HG02798 (cell line): ENCODE measurements around the gene MYL6B.
A peak's percentile ranks its signal among the peaks of the same experiment; 100 is the strongest.
"Not testable (repeated sequence)": the region's sequence is repeated elsewhere in the genome, so short reads cannot be mapped to it uniquely, and the experiment has no call there.

ENCODE experiments used
- ATAC-seq: cut with Tn5 transposase; IDR thresholded peaks from one replicate; pipeline ENCODE4 v1.9.1; 2021; ENCODE audit warnings: mild to moderate bottlenecking; ENCODE audit not compliant: unreplicated experiment, poor library complexity

The MYL6B gene

GRCh38 chr12:56152132-56152755, at the start of gene MYL6B:
MYL6B (plus strand) TSS chr12:56152587; CDS start chr12:56153919, 1,332 bp downstream.
- peak; percentile 95 for ATAC-seq

DNA sequence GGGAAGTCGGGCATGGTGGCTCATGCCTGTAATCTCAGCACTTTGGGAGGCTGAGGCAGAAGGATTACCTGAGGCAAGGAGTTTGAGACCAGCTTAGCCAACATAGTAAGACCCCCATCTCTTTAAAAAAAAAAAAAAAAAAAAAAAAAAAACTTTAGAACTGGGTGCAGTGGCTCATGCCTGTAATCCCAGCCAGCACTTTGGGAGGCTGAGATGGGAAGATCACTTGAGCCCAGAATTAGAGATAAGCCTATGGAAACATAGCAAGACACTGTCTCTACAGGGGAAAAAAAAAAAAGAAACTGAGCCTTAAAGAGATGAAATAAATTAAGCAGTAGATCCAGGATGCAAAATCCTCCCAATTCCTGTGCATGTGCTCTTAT, 49.7 kb upstream of the MYL6B start:
- no peak for ATAC-seq

- no peak for ATAC-seq
Measured at GRCh38 chr12:56103066-56103711, 49.2 kb upstream of the MYL6B start.

DNA sequence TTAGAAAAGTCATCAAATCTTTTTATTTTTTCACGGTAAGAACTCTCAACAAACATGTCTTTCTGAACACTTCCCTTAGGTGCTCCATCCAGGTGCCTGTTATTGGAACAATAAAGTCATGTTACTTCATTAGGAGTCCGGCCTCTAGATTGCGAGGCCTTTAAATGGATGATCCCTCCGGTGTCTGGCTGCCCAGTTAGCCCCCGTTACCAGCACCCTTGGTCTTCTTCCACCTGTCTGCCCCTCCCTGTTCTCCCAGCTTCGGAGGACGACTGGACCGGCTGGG, 48.6 kb upstream of the MYL6B start:
- ATAC-seq = no peak

DNA sequence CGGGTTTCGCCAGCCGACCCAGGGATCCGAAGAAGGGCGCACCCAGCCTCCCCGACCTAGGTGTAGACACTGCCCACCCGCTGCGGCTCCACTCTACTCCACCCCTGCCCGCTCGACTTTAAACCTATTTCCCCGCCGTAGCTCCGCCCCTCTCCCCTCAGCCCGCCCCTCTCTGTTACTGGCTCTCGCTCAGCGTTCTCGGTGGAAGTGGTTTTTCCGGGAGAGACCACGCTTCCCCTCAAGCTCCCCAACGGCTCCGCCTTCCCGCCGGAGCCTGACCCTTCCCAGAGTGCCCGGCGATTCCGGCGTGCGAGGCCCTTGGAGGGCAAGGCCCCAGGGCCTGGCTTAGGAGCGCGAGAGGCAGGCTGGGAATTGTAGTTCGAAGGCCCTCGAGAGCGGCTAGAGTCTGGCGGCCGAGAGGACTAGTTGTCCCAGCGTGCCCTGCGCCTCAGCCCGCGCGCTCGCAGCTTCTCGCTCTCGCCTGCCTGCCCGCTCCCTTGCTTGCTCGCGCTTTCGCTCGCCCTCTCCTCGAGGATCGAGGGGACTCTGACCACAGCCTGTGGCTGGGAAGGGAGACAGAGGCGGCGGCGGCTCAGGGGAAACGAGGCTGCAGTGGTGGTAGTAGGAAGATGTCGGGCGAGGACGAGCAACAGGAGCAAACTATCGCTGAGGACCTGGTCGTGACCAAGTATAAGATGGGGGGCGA, 48.1 kb upstream of the MYL6B start, which contains the start of gene PA2G4:
Gene PA2G4 (plus strand): TSS at position 451 of the 706 bp plus-strand sequence. CDS start 179 bp downstream, at position 630.
- ATAC-seq = peak; percentile 93

DNA sequence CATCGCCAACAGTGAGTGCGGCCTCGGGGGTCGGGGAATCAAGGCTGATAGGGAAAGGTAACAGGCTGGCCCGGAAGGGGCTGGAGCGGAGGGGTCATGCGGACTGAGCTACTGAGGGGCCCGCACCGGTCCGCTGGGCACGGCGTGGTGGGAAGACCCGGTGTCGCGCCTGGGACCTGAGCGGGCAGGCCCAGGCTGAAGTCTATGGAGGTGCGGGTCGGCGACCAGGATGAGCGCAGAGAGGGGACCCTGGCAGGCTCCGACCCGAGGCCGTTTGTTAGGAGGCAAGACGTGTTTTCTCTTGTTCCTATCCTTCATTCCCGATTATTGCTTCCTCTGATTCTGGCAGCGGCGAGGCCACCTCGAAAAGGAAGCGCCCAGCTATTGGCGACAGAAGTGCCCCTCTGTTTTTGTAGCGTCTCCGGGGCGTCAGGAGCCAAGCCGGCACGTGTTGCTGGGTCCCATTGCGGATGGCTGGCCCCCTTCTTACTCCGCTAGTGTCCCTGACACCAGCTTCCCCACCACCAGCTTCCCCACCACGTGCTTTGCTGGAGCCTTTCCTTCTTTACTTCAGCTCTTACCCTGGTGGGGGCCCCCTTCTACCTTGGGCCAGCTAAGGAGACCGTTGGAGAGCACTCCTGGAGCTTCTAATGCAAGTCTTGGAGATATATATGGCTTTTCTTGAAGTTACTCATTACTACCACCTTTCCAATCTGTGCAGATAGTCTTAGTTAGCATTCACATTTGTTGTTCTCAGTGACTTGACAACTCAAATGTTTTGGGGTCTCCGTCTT, 47.4 kb upstream of the MYL6B start:
- ATAC-seq = peak; percentile 11

GRCh38 chr12:56105609-56105902, 46.8 kb upstream of the MYL6B start:
- ATAC-seq = no peak

DNA sequence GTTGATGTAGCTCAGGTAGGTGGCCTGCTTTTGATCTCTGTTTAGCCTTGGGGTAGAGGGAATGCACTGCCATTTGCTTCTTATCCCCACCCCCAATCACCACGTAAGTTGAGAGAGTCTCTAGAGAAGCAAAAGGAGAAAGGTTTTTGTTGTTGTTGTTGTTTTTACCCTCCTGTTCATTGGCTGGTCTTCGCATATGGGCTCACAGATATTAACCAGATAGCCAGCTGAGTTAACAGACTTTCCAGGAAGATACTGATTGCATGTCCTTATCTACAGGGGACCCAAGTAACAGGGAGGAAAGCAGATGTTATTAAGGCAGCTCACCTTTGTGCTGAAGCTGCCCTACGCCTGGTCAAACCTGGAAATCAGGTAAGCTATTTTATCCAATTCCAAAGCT, 45.1 kb upstream of the MYL6B start:
- ATAC-seq = no peak

- ATAC-seq = no peak
Measured at GRCh38 chr12:56110571-56110970, 41.8 kb upstream of the MYL6B start.

- no peak for ATAC-seq
Measured at GRCh38 chr12:56114084-56114483, 38.3 kb upstream of the MYL6B start.

DNA sequence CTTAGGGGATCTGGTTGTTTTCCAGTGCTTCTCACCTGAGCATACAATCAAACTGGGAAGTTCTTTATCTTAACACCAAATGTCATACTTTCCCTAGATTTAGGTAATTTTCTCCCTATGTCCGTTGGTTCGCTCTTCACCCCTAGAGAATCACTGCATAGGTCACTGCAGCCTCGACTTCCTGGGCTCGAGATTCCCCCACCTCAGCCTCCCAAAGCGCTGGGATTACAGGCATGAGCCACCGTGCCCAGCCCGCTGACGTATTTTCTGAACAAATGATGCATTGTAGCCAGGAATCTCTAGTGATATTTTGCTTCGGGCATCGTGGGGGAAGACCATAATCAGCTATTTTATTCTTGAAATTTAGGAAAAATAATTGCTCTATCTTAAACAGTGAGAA, 37.1 kb upstream of the MYL6B start:
- ATAC-seq = no peak

GRCh38 chr12:56116267-56117081, 35.9 kb upstream of the MYL6B start, which contains the start of gene RPL41:
RPL41 (plus strand) TSS chr12:56116633.
- ATAC-seq = peak; percentile 52

- ATAC-seq = not testable (repeated sequence)
Measured at GRCh38 chr12:56117082-56117706, 35.2 kb upstream of the MYL6B start.

DNA sequence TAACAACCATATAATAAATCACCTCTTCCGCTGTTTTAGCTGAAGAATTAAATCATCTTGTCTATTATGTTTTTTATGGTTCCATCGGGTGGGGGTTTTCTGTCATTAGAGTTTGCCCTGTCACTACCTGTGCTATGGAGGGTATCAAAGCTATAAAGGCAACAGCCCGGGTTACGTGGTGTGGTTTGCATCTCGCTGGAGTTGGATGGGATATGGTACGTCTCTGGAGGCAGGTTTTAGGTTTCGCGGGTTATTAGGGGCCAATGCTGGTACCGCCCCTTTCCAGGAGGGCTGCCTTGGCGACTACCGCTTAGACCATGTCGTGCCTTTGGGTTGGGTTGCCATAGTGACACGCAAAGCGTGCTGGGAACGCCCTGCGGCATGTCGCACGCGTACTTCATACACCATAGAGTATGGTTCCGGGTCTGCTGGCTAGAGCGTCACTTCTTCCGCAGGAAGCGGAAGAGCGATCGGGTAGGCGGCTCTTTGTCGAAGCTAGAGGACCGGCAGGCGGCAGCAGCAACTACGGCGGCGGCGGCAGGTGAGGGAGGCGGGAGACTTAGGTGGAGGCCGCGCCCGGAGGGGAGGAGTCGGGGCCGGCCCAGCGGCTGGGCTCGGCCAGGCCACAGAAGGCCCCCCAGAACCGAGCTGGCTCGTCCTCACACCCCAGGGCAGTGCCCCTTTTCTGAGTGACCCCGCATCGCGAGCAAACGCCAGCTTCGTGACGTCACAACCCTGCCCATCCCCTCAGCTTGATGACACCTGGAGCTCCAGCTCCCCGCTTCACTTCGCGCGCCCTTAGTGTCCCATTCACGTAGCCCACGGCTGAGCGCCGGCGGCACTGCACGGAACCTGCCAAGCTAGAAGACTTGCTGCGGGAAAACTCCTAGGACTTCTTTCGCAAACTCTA, 34.4 kb upstream of the MYL6B start, which contains the start of gene ZC3H10:
Gene ZC3H10 (plus strand): TSS at position 489 of the 910 bp plus-strand sequence. CDS start 2,297 bp downstream, outside the sequence.
- ATAC-seq = peak; percentile 83

DNA sequence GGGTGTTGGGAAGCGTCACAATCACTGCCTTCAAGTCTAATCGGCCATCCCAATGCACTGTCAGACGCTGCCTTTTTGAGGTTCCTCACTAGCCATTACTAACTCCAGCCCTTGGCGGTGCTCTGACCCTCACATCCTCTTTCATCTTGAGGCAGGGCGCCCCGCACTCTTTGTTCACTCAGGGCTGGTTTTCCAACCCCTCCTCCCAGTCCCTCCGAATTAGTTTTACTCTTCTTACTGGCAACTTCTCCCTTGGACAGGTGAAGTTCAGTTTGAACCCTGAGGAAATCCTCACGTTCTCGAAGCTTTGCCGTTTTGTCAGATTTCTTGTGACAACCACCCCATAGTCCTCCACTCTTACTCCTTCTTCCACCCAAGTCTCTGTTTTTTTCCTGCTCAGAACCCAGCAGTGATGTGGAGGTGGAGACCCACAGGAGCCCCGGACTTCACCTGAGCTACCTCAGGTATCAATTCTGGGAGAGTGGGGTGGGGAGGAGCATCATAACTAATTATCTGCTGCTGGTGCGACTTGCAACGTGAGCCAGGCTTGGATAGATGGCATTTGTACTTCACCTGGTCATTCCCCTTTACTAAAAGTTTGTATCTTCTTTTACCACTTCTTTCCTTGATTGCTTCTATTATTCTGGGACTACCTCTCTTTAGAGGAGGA, 33.6 kb upstream of the MYL6B start:
- ATAC-seq = peak; percentile 1

DNA sequence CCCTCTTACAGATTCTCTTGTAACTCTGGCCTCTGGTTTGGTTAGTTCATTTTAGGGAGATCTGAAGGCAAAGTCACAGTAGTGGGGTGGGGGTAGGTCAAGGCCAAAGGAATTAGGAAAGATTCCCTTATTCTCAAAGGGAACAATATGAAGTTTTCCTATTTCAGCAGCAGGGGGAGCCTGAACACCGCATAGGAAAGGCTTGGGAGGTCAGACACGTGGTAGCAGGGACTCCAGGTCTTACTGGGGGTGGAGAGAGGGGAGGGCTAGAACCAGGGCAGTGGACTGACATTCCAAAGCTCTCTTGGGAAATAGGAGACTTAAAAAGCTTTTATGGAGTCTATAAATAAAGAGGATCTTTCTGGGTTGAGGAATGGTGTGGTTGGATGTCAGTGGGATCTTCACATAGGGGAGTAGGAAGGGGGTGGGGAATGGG, 33.0 kb upstream of the MYL6B start:
- ATAC-seq = no peak

GRCh38 chr12:56120158-56120846, 32.1 kb upstream of the MYL6B start:
- no peak for ATAC-seq
